HG03342 (cell line): ENCODE data around the gene TNFAIP8.

Source experiments
- ATAC-seq: cut with Tn5 transposase; IDR thresholded peaks from one replicate; pipeline ENCODE4 v1.9.1; 2021; ENCODE audit warnings: mild to moderate bottlenecking, moderate library complexity; ENCODE audit not compliant: unreplicated experiment

TNFAIP8 gene

DNA sequence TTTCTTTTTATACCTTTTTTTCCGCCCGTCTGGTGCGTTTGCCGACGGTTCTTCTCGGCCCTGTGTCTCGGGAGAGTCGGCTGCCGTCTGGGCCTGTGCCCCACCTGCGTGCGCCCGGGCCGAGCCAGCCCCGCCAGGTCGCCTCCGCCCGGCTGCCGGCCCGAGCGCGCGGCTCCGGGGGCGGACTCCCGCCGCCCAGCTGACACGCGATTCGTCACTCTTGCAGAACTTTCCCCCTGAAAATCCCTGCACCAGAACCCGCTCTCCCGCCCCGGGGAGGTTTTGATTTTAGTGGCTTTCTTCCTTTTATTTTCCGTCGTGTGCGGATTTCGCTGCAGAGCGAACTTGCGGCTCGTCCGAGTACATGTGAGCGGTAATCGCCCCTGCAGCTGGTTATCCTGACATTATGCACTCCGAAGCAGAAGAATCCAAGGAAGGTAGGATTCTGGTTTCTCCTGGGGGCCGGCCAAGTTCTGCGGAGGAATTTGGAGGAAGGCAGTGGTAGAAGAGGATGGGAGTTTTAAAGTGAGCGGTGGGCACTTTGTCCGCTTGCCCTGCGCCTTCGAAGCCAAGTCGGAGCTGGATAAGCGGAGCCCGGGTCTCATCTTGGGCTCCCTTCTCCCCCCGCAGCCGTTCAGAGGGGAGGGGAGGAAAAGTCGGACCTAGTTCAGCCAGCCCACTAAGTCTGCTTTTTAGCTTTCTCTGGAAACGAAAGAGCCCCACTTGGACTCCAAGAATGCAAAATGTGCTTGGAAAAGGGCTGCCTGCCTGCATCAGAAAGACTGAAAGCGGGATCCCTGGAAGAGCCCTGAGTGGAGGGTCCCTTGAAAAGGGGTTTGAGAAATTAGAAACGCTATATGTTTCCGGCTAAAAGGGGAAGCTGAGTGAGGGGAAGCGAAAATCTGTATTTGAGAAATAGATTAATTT, at the start of gene TNFAIP8:
Gene TNFAIP8, plus strand, starts transcription at position 335 of the 927 bp plus-strand sequence. Its CDS starts 72 bp downstream, at position 407.
- ATAC-seq = peak; percentile 40

DNA sequence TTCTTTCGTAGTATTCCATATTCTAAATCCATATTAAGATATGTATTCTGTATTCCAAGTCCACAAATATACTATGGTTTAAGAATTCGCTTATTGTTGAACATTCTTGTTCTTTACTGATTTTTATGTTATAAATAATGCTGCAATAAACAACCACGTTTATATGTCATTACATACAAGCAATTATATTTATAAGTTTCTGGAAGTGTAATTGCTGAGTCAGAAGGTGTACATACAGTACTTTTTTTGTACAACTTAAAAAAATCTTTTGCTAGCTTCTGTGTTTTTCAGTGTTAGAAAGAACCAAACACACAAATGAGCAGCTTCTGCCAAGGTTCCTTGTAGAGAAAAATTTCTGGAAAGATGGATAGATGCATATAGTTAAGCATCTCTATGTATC, 48.6 kb upstream of the TNFAIP8 start:
- no peak for ATAC-seq

DNA sequence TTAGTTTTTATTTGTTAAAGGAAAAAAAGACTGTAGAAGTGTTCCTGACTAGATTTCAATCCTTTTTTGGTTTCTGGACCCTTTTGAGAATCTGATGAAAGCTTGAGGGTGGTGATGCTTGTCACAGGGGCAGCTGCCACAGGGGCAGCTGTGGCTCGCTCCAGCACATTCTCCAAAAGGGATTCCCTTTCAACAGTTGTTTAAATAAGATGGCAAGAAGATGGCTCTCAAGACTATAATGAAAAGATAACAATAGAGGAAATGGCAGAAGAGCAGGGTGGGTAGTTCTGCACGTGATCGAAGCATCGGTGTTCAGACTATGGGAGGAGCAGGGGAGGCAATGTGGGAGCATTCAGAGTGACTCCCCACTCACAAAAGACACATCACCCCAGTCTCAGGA, 46.5 kb upstream of the TNFAIP8 start:
- no peak for ATAC-seq

DNA sequence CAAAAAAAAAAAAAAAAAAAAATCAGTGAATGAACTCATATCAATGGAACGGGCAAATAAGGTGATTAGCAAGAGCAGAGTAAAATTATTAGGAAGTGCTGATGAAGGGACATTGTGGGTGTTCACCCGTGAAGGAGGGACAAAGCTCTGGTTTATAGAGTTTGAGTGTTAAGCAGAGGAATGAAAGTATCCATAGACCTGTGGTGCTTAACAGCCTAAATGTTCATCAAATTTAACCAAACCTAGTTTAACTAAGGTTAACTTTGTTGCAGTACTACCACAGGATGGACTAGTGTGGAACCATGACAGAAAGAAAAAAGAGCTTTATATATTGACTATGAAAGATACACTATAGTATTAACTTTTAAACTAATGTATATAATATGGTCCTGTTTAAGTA, 44.1 kb upstream of the TNFAIP8 start:
- no peak for ATAC-seq

DNA sequence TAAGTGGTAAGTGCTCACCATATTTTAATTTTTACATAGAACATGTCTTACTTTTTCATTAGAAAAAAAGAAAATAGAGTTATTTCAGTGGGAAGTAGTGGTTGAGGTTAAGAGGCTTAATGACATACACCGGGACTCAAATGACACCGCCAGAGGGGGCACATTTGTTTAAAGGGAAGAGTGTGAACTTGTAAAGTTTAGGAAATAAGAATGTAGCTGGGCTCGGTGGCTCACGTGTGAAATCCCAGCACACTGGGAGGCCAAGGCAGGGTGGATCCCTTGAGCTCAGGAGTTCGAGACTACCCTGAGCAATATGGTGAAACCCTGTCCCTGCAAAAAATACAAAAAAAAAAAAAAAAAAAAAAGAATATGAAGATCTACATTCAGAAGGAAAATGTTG, 43.4 kb upstream of the TNFAIP8 start:
- no peak for ATAC-seq

DNA sequence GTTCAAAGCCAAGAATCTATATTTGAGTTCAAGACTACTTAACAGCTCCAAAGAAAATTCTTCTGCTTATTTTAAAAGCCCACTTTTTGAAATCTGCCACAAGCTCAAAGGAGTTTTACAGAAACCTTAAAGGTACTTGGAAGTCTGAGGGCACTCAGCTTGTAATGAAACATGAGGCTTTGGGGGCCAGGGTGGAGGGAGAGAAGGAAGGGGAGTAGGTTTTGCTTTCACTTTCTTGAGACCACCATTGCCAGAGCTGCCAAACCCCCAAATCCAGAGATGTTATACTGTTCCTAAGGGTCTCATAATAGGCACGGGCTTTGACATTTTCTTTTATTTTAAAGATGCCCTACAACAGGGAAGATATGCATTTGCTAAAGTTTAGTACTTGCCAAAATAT, 42.6 kb upstream of the TNFAIP8 start:
- no peak for ATAC-seq

DNA sequence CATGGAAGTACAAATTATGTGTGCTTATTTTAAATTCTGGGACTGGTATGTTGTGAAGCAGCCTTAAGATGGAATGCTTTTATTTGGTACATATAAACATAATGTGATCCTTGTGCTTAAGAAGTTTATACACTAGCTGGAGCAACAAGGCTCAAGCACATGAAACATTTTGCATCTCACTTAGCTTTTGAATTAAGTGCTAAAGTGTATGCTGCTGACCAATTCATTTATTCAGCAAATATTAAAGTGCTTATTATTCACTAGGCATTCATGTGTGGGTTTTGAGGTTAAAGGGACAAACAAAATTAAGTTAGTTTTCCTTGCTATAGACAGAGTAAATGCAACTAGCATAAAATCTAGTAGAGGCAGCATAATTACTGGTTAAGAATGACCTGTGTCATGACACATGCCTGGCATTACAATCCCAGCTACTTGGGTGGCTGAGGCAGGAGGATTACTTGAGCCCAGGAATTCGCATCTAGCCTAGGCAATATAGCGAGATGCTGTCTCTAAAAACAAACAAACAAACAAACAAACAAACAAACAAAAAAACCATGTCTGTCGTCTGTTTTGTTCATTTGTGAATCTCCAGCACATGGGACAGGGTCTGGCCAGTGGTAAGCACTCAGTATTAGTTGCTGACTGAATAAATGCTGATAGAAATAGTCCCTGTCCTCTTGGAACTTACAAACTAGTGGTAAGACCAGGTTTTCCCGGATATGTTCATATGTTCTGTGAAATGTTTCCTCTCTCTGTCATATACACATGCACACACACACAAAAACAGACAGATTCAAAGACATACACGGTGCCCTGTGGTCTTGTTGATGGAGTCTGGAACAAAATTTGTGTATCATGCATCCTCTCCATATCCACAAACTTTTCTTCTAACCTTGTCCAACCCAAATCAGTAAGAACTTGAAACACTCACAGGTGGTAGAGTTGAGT, 41.9 kb upstream of the TNFAIP8 start:
- ATAC-seq = no peak

DNA sequence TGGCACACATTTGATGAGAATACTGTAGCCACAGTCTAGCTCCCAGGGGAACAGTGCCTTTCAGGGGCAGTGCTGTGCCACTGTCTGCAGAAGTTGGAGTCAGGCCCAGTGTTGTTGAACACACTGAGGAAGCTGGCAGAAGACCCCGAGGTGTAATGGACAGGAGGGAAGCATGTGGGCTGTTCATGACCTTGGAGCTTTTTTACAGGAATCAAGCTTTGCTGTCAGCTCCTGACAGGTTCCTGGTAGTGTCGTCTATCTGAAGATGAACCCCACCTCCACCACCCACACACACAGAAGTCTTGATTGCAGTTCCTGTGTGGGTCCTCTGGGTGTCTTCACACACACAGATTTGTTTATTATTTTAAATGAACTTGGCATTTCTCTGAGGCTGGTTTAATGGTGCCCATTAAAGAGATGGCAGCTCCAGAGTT, 40.3 kb upstream of the TNFAIP8 start:
- peak; percentile 80 for ATAC-seq

DNA sequence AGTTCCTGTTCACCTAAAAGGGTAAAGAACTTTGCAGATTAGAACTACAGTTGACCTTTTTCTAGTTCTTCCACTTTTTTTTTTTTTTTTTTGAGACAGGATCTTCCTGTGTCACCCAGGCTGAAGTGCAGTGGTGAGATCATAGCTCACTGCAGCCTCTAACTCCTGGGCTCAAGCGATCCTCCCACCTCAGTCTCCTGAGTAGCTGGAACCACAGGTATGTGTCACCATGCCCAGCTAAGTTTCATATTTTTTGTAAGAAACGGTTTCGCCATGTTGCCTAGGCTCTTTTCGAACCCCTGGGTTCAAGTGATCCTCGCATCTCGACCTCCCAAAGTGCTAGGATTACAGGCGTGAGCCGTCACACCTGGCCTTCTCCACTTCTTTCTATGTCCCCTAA, 39.7 kb upstream of the TNFAIP8 start:
- ATAC-seq = no peak

DNA sequence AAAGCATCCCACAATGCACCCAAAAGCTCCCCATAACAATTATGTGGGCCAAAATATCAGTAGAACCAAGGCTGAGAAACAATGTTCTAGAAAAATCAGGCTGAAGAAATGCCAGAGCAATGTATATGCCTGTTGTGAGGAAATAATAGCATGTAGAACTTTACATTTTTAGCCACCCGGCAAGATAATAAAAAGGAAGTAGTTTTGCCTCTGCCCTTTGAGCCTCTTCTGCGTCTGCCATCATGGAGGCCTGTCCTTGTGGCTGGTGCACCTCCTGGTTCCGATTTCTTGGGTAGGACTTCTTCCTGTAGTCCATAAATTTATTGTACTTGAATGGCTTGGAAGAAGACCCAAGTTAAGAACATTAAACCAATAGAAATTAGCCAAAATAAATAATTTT, 38.9 kb upstream of the TNFAIP8 start:
- ATAC-seq = no peak

DNA sequence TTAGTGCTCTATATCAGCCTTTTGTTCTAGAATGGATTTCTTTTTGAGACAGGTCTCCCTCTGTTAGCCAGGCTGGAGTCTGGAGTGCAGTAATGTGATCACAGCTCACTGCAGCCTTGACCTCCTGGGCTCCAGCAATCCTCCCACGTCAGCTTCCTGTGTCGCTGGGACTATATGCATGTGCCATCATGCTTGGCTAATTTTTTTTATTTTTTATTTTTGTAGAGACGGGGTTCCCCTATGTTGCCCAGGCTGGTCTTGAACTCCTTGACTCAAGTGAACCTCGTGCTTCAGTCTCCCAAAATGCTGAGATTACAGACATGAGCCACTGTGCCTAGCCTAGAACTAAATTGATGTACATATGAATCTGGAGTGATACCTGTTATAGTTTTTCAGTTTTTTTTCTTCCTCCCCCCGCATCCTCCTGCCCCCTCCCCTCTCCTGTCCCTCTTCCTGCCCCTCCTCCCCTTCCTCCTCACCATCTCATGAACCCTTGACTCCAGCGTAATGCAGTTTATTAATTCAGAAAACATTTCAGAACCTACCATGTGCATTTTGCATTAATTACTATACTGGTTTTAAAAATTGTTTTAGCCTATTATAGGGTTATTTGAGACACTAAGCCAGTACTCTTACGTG, 37.4 kb upstream of the TNFAIP8 start:
- ATAC-seq = peak; percentile 37

DNA sequence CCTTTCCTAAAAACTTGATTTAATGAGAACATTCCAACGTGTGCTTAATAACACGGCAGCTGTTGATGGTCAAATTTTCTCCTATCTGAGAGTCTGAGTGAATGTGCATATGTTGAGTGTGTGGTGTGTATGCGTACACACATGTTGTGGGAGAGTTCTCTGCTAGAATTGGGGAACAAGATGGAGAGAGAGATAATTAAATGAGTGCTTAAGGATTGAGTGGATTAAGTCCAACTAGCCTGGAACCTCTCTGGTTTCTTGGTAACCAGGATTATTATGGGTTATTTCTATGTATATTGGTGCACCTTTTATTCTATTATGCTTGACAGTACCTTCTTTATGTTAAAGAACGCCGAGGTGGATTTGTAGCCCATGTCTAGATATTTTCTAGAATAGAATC, 36.4 kb upstream of the TNFAIP8 start:
- ATAC-seq = no peak

DNA sequence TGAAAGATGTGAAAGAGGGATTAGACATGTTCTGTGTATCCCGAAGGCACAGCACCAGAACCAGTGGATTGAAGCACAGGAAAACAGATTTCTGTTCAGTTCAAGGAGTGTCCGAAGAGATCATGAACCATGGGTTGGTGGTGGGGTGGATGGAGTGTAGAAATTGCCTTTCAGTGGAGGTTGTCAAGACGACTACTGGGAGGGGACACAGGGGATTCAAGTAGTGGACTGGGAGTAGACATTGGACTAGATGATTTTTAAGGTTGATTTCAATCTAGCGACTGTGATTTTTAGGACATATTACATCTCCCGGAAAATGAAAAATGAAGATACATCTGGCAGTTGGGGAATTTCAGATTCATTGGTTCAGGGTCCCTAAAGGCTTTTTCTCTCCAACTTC, 35.9 kb upstream of the TNFAIP8 start:
- no peak for ATAC-seq

DNA sequence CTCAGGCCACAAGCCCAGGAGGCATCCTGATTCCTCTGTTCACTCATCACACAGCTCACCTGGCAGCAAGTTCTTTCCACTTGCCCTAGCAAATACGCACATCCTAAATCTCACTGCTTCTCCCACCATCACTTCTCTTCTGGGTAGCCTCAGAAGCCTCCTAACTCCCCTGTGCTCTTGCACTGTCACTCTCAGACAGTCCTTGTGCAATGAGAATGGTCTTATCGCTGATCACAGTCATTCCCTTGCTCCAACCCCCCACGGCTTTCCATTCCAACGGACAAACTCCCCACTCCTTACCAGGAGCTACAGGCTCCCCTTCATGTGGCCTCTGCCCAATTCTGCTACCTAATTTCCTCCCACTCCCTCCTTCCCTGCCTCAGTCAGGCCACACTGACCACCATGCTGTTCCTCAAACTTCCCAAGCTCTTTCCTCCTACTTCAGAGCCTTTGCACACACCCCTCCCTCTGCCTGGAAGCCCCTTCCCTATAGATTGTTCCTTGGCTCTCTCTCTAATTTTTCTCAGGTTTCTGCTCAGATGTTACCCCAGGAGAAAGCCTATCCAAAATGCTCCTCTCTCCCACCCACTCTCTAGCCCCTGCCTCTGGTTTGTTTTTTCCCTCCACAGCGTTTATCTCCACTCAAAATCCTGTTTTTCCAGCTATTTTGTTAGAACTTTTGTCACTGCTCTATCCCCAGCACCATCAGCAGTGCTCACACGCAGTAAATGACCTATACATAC, 34.1 kb upstream of the TNFAIP8 start:
- no peak for ATAC-seq

DNA sequence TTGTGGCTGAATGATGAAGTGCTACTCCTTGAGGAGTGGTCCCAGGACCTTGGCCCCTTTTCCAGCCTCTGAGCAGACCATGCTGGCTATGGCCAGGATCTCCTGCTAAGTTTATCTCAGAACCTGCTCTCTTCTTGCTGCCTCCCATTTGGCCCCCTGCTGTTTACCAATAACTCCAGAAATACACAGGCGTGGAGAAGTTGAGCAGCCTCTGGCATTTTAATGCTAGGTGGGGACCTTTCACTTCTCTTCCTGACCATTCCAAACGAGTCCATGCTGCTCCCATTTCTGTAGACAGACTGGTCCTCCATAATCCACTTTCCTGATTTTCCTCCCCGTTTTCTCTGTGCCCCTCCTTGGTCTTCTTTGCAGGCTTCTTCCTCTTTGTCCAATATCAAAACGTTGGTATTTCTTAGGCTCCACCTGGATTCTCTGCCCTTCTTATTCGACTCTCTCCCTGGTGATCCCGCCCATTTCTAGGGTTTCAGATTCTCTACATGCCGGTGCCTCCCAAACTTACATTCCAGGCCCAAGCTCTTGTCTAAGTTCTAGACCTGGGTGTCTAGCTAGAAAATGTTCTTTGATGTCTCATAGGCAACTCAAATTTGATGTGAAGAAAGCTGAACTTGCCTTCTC, 33.4 kb upstream of the TNFAIP8 start:
- ATAC-seq = no peak

DNA sequence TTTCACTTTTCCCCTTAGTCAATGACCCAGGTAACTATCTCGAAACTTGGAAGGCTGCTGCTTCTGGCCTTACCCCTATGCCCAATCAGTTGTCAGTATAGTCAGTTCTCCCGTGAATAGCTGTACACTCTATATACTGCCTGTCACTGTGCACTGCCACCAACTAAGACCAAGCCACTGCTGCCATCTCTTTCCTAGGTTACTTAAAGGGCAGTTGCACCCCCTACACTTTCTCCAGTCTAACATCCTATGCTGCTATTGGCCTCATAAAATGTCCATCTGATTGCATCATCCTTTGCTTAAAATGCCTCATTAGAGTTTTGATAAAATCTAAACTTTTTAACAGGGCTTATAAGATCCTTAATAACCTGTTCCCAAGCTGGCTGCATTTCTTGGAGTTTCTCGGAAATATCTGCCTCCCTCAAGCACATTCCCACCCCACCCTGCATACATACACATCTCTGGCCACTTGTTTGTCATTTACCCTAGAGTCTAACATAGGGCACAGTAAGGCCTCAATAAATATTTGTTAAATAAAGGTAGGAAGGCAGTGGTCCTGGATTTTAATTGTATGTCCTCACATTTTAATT, 32.8 kb upstream of the TNFAIP8 start:
- peak; percentile 54 for ATAC-seq

DNA sequence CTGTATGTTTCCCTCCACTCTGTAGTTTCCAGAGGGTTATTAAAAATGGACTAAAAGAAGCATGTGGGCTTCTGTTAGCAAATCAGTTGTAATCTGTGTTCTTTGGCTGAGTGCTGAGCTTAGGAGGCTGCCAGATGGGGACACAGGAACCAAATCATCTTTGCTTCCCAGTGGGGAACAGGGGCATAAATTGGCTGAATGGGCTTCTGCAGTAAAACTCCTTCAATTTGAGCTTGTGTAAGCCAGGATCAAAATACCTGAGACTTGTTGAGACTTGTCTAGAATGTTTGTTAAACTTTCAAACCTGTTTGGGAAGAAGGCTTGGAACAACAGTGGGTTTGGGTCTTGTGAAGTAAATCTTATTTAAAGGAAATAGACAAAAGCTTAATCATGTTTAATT, 32.2 kb upstream of the TNFAIP8 start:
- no peak for ATAC-seq

DNA sequence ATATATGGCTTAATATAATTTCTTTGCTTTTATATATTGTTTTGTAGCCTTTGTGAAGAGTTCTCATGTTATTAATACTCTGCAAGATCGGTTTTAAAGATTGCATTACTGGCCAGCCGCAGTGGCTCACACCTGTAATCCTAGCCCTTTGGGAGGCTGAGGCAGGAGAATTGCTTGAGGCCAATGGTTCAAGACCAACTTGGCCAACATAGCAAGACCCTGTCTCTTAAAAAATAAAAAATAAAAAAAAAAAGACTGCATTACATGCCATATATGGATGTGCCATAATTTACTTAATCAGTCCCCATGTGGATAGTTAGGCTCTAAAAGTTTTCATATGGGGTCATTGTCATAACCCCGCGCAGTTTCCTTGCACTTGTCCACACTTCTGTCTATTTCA, 31.0 kb upstream of the TNFAIP8 start:
- no peak for ATAC-seq

DNA sequence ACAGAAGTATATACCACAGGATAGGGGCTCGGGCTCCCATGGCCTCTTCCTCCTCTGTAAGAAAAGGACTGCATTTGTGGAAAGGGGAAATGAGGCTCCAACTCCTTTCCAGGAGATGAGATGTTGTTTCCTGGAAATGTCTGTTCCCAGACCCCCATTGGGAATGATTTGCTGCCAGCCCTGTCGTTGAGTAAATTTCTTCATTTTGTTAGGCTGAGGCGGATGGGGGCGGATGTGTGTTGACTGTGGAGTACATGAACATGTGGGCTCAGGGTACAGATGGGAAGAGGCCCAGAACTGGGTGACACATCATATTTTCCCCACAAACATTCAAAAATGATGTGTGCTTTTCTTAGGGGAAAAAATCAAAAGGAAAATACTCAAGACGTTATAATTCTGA, 28.8 kb upstream of the TNFAIP8 start:
- ATAC-seq = no peak
